AG04450 (cell line): Measurements from ENCODE around the gene BACE1. TPM values are rescaled to one million over a fixed set of nuclear protein-coding genes. Genes with fewer than 3 reads are reported as not detected.

Experiments used
- CTCF ChIA-PET: fragments of 300-600, 350-600 bp; formaldehyde crosslinking; extraction: SDS; loops from one replicate; lab custom pipeline; 2022; ENCODE audit warnings: antibody characterized with exemption, inconsistent platforms; lab: Charles Lee
- POLR2A ChIA-PET: fragments of 350-600 bp; formaldehyde crosslinking; extraction: SDS; loops from one replicate; lab custom pipeline; 2021; ENCODE audit warnings: antibody characterized with exemption, inconsistent platforms; lab: Yijun Ruan, JAX
- DNase-seq: peaks from one replicate; pipeline ENCODE4 v3.0.0-alpha.2; 2011; ENCODE audit warnings: low read depth, low spot score
- H3K27ac ChIP-seq: one replicate; pipeline ENCODE4 v1.5.1; 2012; ENCODE audit warnings: low read depth, low read length, control low read depth
- H3K27me3 ChIP-seq: one replicate; pipeline ENCODE4 v1.6.0; 2012; ENCODE audit warnings: low read length; ENCODE audit not compliant: control insufficient read depth, insufficient read depth
- H3K4me3 ChIP-seq: 2 replicates; pipeline ENCODE4 v1.5.1; 2011; ENCODE audit warnings: mild to moderate bottlenecking, low read depth, low read length, control low read depth
- H3K9me3 ChIP-seq: 2 replicates; pipeline ENCODE4 v1.5.1; 2012; ENCODE audit warnings: low read length; ENCODE audit not compliant: control insufficient read depth, insufficient read depth
- polyA plus RNA-seq: library from polyadenylated mRNA; depleted of rRNA; stranded (reverse); fragments of >200 nt; gene quantifications from 2 replicates; pipeline ENCODE4 v1.2.3, GENCODE V29; 2011
- TF ChIP-seq, protein P1 (sequence below): IDR thresholded peaks from 2 replicates; pipeline ENCODE4 v1.5.1; 2011; ENCODE audit warnings: low read depth, low read length, control low read depth, inconsistent platforms

The BACE1 gene
- polyA plus RNA-seq, 1 experiment, result 41.3 TPM

DNA sequence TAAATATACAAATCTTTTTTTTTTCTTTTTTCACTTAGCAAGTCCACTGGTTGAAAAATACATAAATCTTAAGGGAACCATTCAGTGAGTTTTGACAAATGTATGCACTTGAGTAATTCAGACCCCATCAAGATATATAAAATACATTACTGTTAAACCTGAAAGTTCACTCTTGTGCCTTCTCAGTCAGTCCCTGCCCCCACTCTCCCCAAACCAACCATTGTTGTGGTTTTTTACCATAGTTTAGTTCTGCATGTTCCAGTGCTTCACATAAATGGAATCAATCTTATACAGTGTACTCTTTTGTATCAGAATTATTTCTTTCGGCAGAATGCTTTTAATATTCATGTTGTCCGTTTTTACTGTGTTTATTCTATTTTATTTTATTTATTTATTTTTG, 57.5 kb downstream of the BACE1 start:
- DNase-seq, result no peak
- Histone ChIP-seq H3K27me3 (no peaks in the 10 kb centered on the region), H3K4me3 (no peak overlapping the region), H3K9me3 (no peaks in the 10 kb centered on the region), H3K27ac (no peak overlapping the region)
- TF ChIP-seq, protein P1, sequence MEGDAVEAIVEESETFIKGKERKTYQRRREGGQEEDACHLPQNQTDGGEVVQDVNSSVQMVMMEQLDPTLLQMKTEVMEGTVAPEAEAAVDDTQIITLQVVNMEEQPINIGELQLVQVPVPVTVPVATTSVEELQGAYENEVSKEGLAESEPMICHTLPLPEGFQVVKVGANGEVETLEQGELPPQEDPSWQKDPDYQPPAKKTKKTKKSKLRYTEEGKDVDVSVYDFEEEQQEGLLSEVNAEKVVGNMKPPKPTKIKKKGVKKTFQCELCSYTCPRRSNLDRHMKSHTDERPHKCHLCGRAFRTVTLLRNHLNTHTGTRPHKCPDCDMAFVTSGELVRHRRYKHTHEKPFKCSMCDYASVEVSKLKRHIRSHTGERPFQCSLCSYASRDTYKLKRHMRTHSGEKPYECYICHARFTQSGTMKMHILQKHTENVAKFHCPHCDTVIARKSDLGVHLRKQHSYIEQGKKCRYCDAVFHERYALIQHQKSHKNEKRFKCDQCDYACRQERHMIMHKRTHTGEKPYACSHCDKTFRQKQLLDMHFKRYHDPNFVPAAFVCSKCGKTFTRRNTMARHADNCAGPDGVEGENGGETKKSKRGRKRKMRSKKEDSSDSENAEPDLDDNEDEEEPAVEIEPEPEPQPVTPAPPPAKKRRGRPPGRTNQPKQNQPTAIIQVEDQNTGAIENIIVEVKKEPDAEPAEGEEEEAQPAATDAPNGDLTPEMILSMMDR, result no peak
- POLR2A ChIA-PET, result no interaction called here
- CTCF ChIA-PET, result interaction anchor here (1.1 kb wide), 1 partner anchor 19 kb away, joined by 3 read pairs; no protein-coding TSS in a partner anchor

DNA sequence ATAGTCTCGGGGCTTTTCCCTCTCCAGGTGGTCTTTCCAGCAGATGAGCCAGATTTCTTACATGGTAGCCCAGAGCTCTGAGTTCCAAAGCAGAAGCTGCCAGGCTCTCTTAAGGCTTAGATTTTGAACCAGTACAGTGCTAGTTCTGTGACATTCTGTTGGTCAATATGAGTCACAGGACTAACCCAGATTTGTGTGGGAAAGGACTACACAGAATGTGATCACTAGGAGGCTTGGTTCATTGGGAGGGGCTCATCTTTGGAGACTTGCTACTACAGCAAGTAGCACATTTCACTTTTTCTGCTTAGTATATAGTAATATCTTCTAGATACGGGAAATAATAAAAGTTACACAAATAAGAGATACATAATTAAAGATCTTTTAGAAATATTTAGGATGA, 59.5 kb downstream of the BACE1 start:
- TF ChIP-seq, protein P1, result no peak
- CTCF ChIA-PET, result interaction anchor here (0.6 to 1.1 kb wide), 3 partner anchors 8 to 30 kb away, joined by 3 to 9 read pairs (median 3); no protein-coding TSS in a partner anchor
- POLR2A ChIA-PET, result no interaction called here

DNA sequence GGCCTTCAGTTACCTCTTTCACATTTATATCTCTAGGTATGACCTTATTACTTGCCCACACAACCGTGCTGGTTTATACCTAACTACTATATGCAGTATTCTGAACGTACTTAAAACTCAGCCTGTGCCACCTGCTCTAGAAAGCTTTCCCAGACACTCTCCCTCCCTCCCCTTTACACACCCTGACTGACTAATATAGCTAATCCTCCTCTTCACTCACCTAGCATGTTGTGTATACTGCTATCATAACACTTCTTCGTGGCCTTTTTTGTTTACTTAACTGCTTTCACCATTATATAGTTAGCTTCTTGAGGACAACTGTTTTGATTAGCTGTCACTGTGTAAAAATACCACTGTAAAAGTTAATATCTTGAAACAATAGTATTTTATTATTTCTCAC, 60.1 kb downstream of the BACE1 start:
- Histone ChIP-seq H3K4me3 (no peak overlapping the region), H3K9me3 (no peaks in the 10 kb centered on the region), H3K27ac (no peak overlapping the region), H3K27me3 (no peaks in the 10 kb centered on the region)
- CTCF ChIA-PET, result interaction anchor here (0.6 to 1.1 kb wide), 3 partner anchors 8 to 29 kb away, joined by 3 to 9 read pairs (median 3); no protein-coding TSS in a partner anchor
- TF ChIP-seq, protein P1, result no peak
- POLR2A ChIA-PET, result no interaction called here
- DNase-seq, result no peak

More for the DNA sequence above, 59.5 kb downstream of the BACE1 start:
- H3K27ac ChIP-seq, result no peak overlapping the region
- H3K9me3 ChIP-seq, result no peaks in the 10 kb centered on the region
- DNase-seq, result no peak
- no peak overlapping the region for H3K4me3 ChIP-seq
- no peaks in the 10 kb centered on the region for H3K27me3 ChIP-seq

DNA sequence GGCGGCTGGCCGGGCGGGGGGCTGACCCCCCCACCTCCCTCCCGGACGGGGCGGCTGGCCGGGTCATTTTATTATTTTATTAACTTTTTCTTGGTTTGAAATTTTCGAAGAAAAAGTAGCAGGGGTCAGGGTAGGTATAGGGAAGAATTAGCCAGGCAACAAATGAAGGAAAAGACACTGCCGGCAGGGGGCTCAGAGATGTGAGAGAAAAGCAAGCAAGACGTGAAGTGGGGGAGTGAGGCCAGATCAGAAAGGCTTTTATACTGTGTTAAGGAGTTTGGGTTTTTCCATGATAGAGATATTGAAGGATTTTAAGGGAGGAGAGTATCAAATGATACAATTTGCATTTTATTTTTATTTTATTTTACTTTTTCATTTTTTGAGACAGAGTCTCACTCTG, 64.5 kb downstream of the BACE1 start:
- no peak for DNase-seq
- ChIA-PET POLR2A (no interaction called here), CTCF (no interaction called here)
- no peaks in the 10 kb centered on the region for H3K9me3 ChIP-seq
- H3K27ac ChIP-seq, result no peak overlapping the region
- TF ChIP-seq, protein P1, result no peak
- no peaks in the 10 kb centered on the region for H3K27me3 ChIP-seq
- H3K4me3 ChIP-seq, result no peak overlapping the region

DNA sequence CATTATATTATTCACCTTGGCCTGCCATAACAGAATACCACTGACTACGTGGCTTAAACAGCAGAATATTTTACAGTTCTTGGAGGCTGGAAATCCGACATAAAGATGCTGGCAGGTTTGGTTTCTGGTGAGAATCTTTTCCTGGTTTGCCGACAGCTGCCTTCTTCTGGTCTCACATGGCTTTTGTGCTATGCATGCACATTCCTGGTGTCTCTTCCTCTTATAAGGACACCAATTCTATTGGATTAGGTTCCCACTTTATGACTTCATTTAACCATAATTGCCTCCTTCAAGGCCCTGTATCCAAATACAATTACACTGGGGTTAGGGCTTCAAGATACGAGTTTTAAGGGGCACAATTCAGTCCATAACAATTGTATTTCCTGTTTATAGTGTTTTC, 66.5 kb downstream of the BACE1 start:
- CTCF ChIA-PET, result no interaction called here

More for the DNA sequence above, 66.5 kb downstream of the BACE1 start:
- POLR2A ChIA-PET, result no interaction called here
- TF ChIP-seq, protein P1, result no peak
- no peaks in the 10 kb centered on the region for H3K27me3 ChIP-seq
- H3K9me3 ChIP-seq, result no peaks in the 10 kb centered on the region
- H3K4me3 ChIP-seq, result no peak overlapping the region
- DNase-seq, result no peak
- no peak overlapping the region for H3K27ac ChIP-seq
